ENCODE measurements around the gene GRP.

The GRP gene

GRCh38 chr18:59268127-59268720 is 48.3 kb downstream of the GRP start:
- DNase-seq = no peak

DNA sequence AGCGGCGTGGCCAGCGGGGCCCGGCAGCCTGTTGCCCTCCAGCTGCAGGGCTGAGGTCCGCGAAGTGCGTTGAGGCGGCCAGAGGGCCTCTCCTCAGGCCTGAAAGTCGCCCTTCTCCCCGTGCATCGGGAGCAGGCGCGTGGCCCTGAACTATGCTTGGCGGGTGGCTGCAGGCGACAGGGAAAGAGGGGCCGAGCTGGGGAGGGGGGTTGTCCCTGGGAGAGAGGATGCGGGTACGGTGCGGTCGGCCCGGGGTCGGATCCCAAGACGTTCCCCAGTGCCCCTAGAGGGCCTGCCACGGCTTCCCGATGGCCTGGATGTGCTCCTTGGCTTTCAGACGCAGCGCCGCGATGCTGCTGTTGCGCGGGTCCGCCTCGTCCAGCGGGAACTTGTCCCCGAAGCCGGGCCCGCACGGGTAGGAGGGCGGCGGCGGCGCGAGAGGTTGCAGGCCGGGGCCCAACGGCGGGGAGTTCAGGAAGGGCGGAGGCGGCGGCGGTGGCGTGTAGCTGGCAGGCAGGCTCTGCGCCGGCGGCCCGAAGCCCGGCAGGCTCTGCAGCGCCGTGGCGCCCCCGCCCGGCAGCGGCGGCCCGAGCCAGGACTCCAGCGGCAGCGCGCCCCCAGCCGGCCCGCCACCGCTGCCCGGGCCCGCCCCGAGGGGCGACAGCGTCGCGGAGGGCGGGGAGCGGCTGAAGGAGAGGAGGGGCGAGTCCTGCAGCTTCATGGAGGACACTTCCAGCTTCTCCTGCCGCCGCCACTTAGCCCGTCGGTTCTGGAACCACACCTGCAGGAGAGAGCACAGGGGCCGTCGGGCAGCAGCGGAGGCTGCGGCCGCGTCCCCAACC is 49.0 kb downstream of the GRP start:
- DNase-seq = peak; percentile 76

- no peak for DNase-seq
Measured at GRCh38 chr18:59269563-59270119, 49.7 kb downstream of the GRP start.

GRCh38 chr18:59270689-59271257 is 50.8 kb downstream of the GRP start:
- DNase-seq = peak; percentile 25

DNA sequence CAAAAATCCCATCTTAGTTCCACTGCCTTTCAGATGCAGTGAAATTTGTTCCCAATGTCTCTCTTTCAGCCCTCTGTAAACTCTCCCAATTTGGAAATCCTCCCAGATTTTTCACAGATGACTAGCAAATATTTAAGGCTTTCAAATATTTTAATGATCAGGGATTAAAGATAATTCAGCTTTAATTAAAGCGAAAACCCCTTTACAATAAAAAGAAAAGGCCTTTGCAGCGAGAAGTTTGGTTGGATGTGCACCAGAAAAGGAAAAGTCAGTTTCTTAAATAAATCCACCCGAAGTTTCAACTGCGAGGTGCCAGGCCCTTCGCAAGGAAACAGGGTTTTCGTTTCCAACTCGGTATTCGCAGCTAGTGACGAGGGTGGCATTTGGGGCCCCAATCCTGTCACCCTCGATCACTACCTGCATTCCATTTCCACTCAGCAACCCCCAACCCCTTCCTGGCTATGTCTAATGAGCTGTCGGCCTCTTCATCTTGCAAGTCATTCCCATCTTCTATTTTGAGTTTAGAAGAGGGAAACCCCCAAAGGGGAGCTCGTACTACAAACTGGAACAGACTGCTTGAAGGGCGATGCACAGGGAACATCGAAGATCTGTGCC is 51.8 kb downstream of the GRP start:
- peak; percentile 44 for DNase-seq

- DNase-seq = peak; percentile 53
Measured at GRCh38 chr18:59272221-59272888, 52.4 kb downstream of the GRP start.

- peak; percentile 57 for DNase-seq
Measured at GRCh38 chr18:59272891-59273758, 53.2 kb downstream of the GRP start, which contains the start of gene RAX. RAX (minus strand) TSS chr18:59273454; CDS start chr18:59273206, 248 bp downstream.

DNA sequence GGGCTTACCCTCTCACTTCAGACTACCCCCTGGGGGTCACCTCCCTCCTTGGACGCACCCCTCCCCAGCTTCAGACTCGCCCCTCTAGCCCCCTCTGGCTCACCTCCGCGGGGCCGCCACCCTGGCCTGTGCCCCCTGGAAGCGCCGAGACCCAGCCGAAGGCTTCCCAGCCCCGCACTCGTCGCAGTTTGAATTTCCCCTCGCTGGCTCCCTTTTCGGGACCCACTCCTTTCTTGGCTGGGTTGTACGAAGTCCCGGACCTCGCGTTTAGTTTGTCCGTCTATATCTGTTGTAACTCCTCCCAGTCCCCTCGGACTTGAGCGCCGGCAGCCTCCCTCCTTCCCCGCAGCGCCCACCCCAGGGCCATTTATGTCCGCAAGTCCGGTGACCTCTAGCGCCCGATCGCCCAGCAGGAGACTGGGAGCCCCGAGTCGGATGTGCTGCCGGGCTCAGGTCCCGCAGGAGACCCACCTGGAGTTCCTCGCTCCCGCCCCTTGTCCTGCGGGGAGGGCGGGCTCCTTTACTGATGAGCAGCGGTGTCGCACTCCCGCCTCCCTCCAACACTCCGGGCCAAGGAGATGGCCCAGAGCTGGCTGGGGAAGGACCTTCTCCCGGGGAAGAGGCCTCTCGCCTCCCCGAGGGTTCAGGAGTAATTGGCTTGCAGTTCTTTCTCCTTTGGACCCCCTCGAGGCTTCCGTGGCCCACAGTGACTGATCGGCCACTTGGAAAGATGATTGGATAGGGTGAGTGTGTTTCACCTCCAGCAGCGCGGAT is 54.0 kb downstream of the GRP start:
- peak; percentile 37 for DNase-seq

DNA sequence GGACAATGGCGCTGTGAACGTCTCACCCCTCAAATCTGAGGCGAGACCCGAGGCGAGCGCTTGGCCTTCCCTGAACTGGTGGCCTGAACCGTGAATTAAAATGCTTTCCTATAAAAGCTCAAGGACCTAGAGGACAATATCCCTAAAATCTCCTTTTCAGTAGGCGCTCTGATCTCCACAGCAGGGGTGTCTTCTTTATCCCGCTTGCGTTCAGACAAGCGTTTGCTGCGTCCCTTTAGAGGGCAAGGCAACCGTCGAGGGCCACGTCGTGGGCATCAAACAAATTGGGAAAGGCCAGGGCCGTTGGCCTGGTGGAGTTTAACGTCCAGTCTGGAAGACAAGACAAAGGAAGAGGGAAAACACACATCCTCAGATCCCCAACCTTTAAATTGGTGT is 54.6 kb downstream of the GRP start:
- no peak for DNase-seq

- DNase-seq = no peak
Measured at GRCh38 chr18:59275406-59275949, 55.5 kb downstream of the GRP start.

DNA sequence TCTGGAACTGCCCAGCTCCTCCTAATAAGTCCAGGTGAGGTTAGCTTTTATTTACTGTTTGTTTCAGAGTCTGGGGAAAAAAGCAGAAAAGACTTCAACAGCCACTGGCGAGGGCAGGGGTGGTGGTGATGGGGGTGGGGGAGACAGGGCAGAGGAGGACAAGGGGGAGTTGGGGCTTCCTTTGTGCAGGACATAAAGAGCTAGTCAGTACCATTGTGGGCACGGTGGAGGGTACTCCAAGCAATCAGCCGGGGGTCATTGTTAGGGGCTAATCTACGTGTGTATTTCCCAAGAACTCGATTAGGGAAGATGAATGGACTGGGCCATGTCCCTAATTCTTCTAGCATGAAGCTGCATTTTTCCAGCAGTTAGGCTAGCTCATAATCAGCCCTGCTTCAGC is 56.1 kb downstream of the GRP start:
- DNase-seq = no peak

GRCh38 chr18:59278793-59279192 is 58.8 kb downstream of the GRP start:
- no peak for DNase-seq

- no peak for DNase-seq
Measured at GRCh38 chr18:59279193-59279592, 59.2 kb downstream of the GRP start.

- no peak for DNase-seq
Measured at GRCh38 chr18:59279722-59280121, 59.8 kb downstream of the GRP start.
